ENCODE measurements around the gene SLFN13. TPM values are rescaled to one million over a fixed set of nuclear protein-coding genes. Genes with fewer than 3 reads are reported as not detected.

SLFN13 gene
- total RNA-seq, 1 donor = 2.5 TPM

DNA sequence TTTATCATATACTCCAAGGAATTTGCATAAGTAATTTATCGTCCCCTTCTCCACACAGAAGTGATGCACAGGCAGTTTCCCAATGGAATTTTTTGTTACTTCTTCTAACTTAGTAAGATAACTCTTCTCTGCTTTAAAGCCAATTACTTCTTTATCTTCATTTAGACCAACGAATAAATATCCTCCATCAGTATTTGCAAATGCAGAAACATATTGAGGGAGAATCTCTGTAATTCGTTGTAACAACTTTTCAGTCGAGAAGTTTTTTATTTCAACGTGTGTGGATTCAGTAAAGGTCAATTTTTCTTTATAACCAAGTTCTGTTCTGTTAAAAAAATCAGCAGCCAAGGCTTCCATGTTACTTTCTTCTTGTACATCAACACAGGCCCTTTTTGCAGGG is 30.7 kb upstream of the SLFN13 start:
- no peak for TF ChIP-seq CTCF (IDR thresholded peaks at IDR 0.05; ENCODE audit: extremely low read depth, low read depth, low read length)
- Histone ChIP-seq H3K27ac (ENCODE audit: low read depth, low read length) (no peak overlapping the region), H3K4me3 (ENCODE audit: insufficient read depth, low read length) (no peak overlapping the region), H3K4me1 (ENCODE audit: insufficient read depth, low read length) (no peaks in the 10 kb centered on the region), H4K20me1 (ENCODE audit: insufficient read depth, low read length) (no peaks in the 10 kb centered on the region), H3K27me3 (ENCODE audit: insufficient read depth, low read length) (peaks cover 14% of the 10 kb centered on the region), H3K9me3 (ENCODE audit: low read depth, low read length) (no peaks in the 10 kb centered on the region), H3K36me3 (ENCODE audit: insufficient read depth, low read length) (no peaks in the 10 kb centered on the region), H3K4me2 (ENCODE audit: insufficient read depth, low read length) (no peak overlapping the region), H2AFZ (ENCODE audit: low read length) (no peak overlapping the region), H3K79me2 (ENCODE audit: insufficient read depth, low read length) (no peaks in the 10 kb centered on the region)
- DNase-seq (ENCODE audit: insufficient read length, low spot score, missing footprints) = no peak

GRCh38 chr17:35477248-35477647 is 28.7 kb upstream of the SLFN13 start:
- Histone ChIP-seq H4K20me1 (ENCODE audit: insufficient read depth, low read length) (no peaks in the 10 kb centered on the region), H3K36me3 (ENCODE audit: insufficient read depth, low read length) (no peaks in the 10 kb centered on the region), H2AFZ (ENCODE audit: low read length) (no peak overlapping the region), H3K9me3 (ENCODE audit: low read depth, low read length) (no peaks in the 10 kb centered on the region), H3K4me3 (ENCODE audit: insufficient read depth, low read length) (no peak overlapping the region), H3K4me1 (ENCODE audit: insufficient read depth, low read length) (no peaks in the 10 kb centered on the region), H3K79me2 (ENCODE audit: insufficient read depth, low read length) (no peaks in the 10 kb centered on the region), H3K27ac (ENCODE audit: low read depth, low read length) (no peak overlapping the region), H3K4me2 (ENCODE audit: insufficient read depth, low read length) (no peak overlapping the region), H3K27me3 (ENCODE audit: insufficient read depth, low read length) (peaks cover 14% of the 10 kb centered on the region)
- no peak for TF ChIP-seq CTCF (IDR thresholded peaks at IDR 0.05; ENCODE audit: extremely low read depth, low read depth, low read length)
- DNase-seq (ENCODE audit: insufficient read length, low spot score, missing footprints) = no peak

DNA sequence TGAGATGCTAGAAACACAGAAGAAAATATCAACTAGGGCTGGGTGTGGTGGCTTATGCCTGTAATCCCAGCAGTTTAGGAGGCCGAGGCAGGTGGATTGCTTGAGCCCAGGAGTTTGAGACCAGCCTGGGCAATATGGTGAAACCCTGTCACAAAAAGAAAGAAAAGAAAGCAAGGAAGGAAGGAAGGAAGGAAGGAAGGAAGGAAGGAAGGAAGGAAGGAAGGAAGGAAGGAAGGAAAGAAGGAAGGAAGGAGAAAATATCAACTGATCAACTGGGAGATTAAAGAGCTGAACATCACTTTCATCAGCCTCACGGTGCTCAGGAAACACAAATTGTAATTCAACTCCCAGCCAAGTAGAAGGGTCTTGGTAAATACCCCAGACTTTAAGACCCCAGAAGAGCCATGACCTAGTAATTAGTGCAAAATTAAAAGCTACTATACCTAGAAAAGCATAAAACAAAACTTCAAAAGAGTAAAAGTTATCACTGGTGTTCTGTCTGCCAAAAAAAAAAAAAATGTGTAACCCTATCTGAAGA is 27.8 kb upstream of the SLFN13 start:
- Histone ChIP-seq H4K20me1 (ENCODE audit: insufficient read depth, low read length) (no peaks in the 10 kb centered on the region), H3K4me1 (ENCODE audit: insufficient read depth, low read length) (no peaks in the 10 kb centered on the region), H3K4me2 (ENCODE audit: insufficient read depth, low read length) (no peak overlapping the region), H3K9me3 (ENCODE audit: low read depth, low read length) (no peaks in the 10 kb centered on the region), H3K27ac (ENCODE audit: low read depth, low read length) (no peak overlapping the region), H3K27me3 (ENCODE audit: insufficient read depth, low read length) (peaks cover 14% of the 10 kb centered on the region), H3K36me3 (ENCODE audit: insufficient read depth, low read length) (no peaks in the 10 kb centered on the region), H3K79me2 (ENCODE audit: insufficient read depth, low read length) (no peaks in the 10 kb centered on the region), H3K4me3 (ENCODE audit: insufficient read depth, low read length) (no peak overlapping the region), H2AFZ (ENCODE audit: low read length) (no peak overlapping the region)
- DNase-seq (ENCODE audit: insufficient read length, low spot score, missing footprints) = no peak
- TF ChIP-seq CTCF (IDR thresholded peaks at IDR 0.05; ENCODE audit: extremely low read depth, low read depth, low read length) = no peak

DNA sequence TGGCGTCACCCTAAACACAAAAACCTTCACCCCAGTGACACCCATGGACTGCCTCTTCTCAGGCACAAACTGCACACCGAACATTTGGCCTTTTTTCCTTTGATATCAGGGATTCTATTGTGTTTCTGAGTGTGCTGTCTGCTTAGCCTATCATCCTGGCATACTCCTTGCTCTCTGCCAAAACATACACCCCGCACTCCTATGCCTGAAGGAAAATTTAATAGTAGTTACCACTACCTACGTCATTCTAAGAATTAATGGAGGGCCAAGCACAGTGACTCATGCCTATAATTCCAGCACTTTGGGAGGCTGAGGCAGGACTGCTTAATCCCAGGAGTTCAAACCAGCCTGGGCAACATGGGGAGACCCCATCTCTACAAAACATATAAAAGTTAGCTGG is 19.9 kb upstream of the SLFN13 start:
- no peak overlapping the region for H3K4me3 ChIP-seq (ENCODE audit: insufficient read depth, low read length)
- no peak for TF ChIP-seq CTCF (IDR thresholded peaks at IDR 0.05; ENCODE audit: extremely low read depth, low read depth, low read length)
- no peak overlapping the region for H3K4me2 ChIP-seq (ENCODE audit: insufficient read depth, low read length)
- DNase-seq (ENCODE audit: insufficient read length, low spot score, missing footprints) = no peak
- H2AFZ ChIP-seq (ENCODE audit: low read length) = no peak overlapping the region
- H3K27ac ChIP-seq (ENCODE audit: low read depth, low read length) = no peak overlapping the region
- H3K9me3 ChIP-seq (ENCODE audit: low read depth, low read length) = no peaks in the 10 kb centered on the region
- H3K4me1 ChIP-seq (ENCODE audit: insufficient read depth, low read length) = no peaks in the 10 kb centered on the region
- H4K20me1 ChIP-seq (ENCODE audit: insufficient read depth, low read length) = no peaks in the 10 kb centered on the region
- H3K36me3 ChIP-seq (ENCODE audit: insufficient read depth, low read length) = no peaks in the 10 kb centered on the region
- H3K79me2 ChIP-seq (ENCODE audit: insufficient read depth, low read length) = no peaks in the 10 kb centered on the region
- no peaks in the 10 kb centered on the region for H3K27me3 ChIP-seq (ENCODE audit: insufficient read depth, low read length)
